Epidermal melanocyte (primary cell): Measurements from ENCODE around the gene TMEM63C.
"Not testable (repeated sequence)": the region's sequence is repeated elsewhere in the genome, so short reads cannot be mapped to it uniquely, and the experiment has no call there.

Experiments used
- DNase-seq: peaks from one replicate; pipeline ENCODE4 v3.0.0; 2011; ENCODE audit warnings: low spot score; ENCODE audit not compliant: insufficient read length

TMEM63C gene

DNA sequence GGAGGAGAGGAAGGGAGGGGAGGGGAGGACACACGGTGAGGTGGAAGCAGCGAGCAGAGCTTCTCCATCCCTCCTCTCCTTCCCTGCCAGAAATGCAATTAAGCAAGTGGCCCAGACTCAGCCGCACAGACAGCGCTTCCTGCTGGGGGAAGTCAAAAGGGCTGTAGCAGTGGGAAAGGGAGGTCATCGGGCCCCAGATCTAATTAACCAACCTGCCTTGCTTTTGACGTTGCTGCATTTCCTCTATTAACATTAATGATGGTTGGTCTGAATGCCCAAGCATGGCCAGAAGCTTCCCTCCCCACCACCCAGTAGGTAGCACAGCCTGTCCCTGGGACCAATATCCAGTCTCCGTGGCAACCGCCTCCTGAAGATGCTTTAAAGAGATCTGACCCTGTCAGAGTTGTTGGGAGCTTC lies 94.0 kb downstream of the TMEM63C start:
- no peak for DNase-seq

DNA sequence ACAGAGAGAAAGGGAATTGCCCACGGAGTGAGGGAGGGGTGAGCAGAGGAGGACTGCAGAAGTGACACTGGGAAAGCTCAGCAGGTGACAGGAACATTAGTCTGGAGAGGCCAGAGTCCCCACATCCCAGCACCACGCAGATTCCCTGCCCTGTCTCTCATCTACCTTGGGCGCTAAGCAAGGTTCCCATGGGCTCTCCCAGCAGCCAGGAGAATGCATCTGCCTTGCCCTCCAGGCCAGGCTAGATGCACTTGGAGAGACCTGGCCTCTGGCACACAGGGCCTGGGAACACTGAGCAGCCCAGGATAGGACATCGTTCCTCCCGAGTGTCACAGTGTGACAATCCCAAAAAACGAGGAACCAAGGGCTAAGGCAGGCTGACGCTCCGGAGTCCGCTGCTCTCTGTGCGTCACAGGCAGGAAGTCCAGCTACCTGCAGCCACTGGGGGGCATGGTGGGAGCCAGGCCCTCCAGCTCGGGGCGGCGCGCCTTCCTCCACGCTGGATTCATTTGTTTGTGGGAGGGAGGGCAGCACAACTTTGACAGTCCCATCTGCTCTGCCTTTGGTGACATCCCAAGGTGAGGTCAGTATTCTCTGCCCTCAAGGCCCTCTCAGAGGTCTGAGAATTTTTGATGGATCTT lies 94.8 kb downstream of the TMEM63C start:
- no peak for DNase-seq

DNA sequence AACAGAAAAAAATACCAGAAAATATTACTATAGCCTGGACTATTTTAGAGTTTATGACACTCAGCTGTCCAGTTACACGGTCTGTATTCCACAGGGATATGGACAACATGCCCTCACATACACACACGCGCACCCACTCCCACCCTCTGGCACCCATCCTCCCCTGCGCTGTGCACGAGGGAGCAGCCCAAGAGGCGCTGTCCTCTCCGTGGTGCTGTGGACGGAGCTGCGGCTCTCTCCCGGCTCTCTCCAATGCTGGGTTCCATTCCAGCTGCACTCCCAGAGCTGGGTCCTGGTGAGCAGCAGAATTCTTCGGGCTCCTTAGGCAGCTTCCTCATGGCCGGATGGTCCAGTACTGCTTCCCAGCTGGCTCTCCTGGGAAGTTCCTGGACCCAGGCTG lies 95.4 kb downstream of the TMEM63C start:
- DNase-seq, result no peak

DNA sequence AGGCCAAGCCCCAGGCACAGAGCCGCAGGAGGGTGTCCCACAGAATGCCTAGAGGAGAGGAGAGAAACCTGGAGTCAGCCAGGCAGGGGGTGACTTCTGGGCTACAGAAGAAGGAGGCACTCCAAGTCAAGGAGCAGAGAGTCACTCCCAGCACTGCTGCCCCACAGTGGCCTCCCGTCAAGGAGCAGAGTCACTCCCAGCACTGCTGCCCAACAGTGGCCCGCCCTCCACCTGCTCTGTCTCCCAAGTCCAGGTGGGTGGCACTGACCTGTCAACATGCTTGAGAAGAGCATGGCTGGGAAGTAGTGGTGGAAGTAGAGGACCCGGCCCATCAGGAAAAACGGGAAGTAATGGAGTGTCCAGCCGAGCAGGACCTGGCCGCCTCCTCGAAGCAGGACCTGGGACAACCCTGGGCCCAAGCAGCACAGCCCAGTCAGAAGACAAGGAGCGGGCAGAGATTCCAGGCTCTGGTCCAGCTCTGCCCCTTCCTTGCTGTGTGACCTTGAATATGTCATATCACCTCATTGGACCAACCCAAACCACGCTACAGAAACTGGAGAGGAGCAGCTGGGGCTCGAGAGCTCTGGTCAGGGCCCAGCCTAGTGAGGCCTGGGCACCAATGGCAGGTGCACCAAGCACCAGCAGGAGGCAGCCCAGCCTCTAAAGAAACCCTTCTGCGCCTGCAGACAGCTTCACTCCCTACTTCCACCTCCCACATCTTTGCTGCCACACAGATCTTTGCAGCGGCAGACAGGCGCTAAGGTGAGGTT lies 97.0 kb downstream of the TMEM63C start:
- DNase-seq, result no peak

DNA sequence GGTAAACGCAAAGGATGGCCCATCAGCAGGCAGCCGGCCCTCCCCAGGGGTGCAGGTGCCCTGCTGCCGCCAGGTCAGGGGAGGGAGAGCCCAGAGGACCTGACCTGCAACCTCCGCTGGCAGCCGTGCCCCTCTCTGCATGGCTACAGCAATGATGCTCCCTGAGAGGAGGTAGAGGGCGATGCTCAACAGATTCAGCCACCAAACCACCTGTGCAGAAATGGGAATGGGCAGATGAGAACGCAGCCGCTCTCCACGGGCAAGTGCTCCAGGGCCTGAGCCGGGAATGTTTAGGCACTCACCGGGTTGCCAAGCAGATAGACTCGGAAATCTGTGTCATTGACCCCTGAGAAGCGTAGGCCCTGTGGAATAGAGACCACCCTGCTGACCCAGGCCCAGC lies 98.1 kb downstream of the TMEM63C start:
- no peak for DNase-seq

DNA sequence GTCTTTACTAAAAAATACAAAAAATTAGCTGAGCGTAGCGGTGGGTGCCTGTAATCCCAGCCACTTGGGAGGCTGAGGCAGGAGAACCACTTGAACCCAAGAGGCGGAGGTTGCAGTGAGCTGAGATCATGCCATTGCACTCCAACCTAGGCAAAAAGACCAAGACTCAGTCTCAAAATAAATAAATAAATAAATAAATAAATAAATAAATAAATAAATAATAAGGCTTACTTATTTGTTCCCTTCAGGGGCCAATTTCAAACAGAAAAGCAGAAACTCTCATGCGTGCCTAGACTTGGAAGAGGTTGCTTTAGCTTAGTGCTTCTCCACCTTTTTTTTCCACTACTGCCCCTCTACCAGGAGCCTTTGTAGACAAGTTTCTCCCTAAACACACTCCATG lies 99.3 kb downstream of the TMEM63C start:
- DNase-seq, result not testable (repeated sequence)

DNA sequence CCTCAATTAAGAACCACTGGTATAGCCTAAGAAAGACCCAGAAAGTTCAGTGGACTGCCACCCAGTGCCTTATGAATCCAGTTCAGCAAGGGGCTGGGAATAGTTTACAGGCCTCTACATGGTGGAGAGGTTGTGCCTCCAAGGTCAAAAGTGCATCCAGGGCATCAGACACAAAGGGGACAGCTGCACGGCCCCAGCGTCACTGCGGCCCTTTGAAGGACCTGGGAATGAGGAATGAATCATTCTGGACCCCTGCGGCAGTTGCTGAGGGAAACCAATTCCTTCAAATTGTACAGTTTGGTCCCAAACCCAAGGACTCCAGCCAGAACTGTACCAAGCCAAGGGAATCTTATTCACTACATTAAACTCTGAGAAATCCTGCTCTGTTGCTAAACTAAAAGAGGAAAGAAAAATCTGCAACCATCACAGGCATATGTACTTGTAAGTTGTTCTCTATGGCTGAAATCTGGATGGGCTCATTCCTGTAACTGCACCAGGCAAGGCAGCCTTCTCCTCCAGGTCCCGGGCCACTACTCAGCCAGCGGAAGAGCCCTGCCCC lies 100.3 kb downstream of the TMEM63C start:
- no peak for DNase-seq

DNA sequence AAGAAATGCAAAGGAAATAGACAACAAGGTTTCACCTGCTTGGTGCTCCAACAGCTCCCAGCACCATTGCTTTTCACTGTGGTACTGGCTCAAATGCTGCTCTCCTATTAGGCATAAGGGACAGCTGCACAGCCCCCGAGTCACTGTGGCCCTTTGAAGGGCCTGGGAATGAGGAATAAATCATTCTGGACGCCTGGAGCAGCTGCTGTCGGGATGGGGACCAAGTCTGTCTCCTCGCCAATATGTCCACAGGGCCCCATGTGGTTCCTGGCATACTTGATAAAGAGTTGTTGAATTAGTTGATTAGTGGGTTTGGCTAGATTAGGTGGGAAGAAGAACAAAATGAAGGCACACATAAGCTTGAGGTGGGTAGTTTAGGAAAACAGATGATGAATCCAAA lies 102.5 kb downstream of the TMEM63C start:
- no peak for DNase-seq

DNA sequence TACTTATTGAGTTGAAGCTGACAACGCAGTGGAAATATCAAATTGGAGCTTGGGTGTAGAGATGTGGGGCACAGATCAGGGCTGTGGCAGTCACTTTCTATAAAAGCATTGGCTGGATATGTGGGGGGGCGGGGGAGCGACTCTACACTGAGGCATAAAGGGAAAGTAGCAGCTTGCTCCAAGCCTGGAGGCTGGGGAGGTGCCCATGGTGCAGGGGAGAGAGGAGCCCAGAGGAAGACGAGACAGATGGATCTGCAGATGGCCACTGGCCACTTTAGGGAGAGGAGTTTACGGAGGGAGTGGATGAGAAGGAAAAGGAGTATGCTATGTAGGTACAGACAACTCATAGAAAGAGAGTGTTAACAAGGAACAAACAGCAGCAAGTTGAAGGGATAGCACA lies 102.9 kb downstream of the TMEM63C start:
- DNase-seq, result no peak

DNA sequence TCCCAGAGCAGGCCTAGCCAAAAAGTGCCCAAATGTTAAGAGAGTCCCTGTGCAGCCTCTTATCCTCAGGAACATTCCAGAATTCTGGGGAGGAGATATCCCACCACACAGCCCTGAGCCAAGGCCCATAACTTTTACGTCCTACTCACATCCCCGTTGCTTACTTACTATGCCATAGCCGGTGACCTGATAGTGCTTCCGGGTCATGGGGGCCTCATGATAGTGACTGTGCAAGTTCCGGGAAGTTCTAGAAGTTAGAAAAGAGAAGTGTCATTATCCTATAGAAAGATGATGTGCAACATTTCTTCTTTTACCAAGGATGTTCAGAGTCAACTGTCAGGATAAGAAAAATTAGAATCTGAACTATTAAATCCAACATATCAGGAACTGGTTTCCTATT lies 105.0 kb downstream of the TMEM63C start:
- no peak for DNase-seq

DNA sequence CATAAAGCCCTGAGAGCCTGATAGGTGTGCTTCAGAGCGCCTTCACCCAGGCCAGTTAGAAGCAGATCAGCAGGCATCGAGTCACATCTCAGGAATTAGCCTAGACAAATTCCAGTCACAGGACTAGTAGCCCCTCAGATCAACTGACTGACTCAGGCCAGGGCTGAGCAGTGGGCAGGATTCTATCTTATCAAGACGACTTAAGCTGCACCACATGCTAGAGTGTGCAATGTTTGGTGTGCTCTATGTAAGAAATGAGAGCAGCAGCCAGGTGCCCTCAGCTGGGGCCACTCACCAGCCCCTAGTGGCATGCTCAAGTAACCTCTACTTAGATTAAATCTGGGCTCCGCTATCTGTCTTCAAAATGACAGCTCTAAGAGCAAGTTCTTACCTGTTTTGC lies 109.1 kb downstream of the TMEM63C start:
- DNase-seq, result no peak

DNA sequence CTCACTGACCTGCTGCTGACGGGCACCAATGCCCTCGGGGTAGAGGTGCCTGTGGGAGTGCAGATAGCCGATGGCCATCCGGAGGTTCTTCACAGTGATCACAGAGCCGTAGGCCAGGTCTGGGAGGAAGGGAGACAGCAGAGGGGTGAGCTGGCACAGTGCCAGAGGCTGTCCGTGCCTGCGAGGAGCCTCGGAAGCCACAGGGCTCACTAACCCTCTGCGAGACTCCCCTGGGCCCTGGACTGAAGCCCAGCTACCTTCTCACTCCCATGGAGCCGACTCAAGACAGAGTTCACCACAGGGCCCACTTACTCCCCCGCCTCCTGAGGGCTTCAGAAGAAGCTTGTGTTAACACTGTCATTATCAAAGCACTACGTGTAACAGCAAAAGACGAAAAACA lies 114.6 kb downstream of the TMEM63C start:
- no peak for DNase-seq

DNA sequence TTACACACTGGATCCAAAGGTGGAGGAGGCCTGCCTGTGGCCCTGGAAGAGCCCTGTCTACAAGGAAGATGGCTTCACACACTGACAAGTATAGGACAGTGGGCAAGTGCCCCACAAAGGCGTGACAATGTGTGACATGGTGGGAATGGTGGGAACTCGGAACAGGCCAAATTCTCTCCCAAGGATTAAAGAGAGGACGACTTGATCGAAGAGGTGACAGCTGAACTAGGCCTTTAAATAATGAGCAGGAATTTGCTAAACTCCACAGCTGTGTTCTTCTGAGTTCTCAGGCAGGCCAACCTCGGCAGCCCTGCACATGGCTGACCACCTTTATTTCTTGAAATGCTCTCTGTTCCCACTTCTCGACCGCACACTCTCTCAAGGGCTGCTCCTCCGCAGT lies 115.3 kb downstream of the TMEM63C start:
- DNase-seq, result no peak

DNA sequence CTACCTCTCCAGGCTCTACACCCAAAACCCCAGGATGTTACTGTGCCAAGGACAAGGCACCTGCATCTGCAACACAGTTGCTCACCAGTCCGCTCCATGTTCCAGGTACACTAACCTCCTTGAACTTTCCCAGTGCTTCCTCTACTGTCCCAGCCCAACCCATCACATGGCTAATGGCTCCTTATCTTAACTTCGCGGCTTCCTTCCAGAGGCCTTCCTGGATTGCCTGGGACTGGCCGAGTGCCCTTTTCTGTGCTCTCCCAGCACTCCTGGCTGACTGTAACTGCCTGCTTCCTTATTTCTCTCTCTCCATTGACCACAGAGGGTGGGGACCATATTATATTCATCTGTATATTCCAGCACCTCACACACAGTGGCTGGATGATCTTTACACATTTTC lies 118.2 kb downstream of the TMEM63C start:
- no peak for DNase-seq

DNA sequence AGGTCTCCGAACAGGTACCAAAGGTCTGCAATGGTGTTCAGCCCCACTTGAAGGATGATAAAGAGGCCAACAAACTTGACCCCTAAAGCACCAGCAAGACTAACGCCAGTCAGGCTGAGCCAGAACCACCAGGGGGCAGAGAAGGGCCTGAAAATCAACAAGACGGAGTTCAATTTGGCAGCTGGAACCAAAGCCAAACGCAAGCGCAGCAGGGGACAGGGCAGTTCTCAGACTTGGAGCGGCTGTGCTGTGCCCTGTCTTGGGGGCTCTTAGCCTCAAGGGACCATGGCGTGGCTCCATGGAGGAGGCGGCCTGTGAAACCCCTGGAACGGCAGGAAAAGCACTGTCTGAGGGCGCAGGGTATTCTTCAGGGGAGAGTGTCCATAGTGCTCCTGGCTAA lies 119.5 kb downstream of the TMEM63C start:
- DNase-seq, result peak; percentile 62

DNA sequence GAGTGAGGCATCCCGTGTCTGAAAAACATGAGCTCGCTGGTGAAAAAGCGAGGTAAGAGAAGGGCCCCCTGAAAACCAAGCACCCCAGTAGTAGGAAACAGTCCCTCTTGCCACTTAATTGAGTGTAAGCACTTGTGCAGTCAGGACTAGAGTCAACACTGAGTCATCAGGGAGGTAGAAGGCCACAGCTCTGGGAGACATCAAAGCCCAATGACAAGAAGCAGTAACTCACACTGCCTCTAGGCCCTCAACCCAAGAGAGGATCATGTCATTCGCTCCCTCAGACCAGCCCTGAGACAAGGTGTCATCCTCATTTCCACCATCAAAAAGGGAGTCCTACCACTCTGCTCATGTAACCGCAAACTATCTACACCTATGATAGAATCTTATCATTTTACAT lies 121.3 kb downstream of the TMEM63C start:
- DNase-seq, result no peak

DNA sequence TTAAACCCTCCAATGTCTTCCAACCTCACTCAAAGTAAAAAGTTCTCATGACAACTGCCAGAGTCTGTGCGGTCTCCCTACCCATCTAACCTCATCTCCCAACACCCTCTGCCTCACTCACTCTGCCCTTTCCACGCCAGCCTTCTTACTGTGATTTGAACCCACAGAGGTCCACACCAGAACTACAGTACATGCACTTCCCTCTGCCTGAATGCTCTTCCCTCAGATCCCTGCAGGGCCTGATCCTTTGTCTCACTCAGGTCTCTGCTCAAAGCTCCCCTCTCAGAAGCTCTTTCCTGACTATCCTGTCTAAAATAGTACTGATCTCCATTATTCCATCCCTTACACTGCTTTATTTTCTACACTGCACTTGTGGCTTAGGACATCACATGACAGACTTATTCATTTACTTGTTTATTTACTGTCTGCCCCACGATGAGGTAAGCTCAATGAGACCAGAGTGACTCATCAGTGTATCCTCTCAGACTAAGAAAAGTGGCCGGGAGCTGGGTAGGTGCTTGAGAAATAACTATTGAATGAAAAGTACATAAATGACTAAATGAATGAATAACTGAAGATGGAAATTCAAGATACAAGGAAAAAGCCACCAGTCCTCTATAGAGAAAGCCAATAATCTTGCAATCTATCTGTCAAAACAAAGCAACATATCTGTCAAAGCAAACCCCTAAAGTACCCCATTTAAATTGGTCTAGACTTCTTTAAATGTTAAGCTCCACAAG lies 122.0 kb downstream of the TMEM63C start:
- peak; percentile 57 for DNase-seq

DNA sequence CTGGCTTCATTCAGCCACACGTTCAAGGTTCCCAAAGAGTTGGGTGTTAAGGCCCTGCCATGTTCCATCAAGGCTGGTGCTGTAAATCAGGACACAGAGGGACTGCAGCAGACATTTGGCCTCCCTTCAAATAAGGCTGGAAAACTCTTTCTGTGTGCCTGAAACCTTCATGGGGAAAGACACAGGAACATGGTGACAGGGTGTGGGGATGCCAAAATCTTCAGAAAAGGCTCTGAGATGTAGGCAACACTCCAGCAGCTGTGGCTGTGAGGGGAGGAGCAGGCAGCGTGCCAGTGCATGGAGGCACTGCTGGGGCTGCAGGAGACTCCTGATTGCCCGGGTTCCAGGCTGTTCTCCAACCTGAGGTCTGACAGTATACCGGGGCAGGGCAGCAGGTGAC lies 124.1 kb downstream of the TMEM63C start:
- no peak for DNase-seq

DNA sequence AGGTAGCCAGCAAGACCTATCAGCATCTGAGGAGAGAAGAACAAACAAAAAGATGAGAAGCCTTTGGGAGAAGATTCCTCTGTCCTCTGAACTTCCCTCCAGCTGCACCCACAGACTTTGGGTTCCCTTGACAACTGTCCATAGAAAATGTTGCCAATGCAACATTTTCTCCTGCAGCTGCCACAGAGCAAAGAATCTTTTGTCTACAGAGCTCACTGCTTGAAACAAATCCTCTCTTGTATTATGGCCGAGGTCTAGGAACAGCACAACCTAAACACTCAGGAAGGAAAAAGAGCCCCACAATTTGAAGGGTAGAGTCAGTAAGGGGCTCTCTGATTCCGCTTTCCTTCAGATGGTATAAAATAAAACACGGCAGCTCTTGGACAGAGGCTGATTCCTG lies 124.8 kb downstream of the TMEM63C start:
- peak; percentile 49 for DNase-seq

DNA sequence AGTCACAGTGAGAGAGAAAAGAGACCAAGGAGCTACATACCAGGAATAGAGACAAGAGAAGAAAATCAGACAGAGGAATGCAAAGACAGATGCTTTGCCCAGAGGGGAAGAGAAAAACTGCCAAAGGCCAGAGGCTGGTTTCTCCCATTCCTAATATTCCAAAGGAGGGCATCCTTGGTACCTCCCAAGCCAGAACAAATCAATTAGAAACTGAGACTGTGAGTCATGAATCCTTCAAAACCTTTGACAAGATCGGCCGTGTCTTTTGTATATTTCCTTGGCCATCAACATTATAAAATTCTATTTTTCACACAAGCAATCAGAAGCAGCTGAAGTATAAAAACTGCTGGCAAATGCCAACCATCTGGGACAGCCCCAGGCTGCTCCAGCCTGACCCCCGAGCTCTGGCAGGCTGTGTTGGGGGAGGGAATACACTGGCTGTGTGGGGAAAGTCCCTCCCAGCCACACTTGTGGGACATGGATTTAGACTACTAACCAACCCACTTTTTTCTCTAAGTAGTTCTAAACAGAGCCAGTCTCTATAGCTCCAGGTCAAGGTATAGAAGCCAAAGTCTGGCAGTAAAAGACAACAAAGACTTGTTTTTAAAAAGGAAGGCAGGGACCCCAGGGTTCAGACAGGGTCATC lies 125.4 kb downstream of the TMEM63C start:
- peak; percentile 31 for DNase-seq
